Measurements from ENCODE around the gene DDB1. TPM values are rescaled to one million over a fixed set of nuclear protein-coding genes. Genes with fewer than 3 reads are reported as not detected.

Gene DDB1
- total RNA-seq, 1 donor from 2014 or later = 158 TPM

GRCh38 chr11:61354208-61354607 lies 21.3 kb upstream of the DDB1 start:
- no peak for DNase-seq

- DNase-seq = no peak
Observed at GRCh38 chr11:61353131-61354067, 20.5 kb upstream of the DDB1 start.

GRCh38 chr11:61352038-61352437 lies 19.1 kb upstream of the DDB1 start:
- DNase-seq = no peak

GRCh38 chr11:61350803-61351202 lies 17.9 kb upstream of the DDB1 start:
- DNase-seq = no peak

GRCh38 chr11:61350336-61350735 lies 17.4 kb upstream of the DDB1 start:
- no peak for DNase-seq

- DNase-seq = no peak
Observed at GRCh38 chr11:61349916-61350315, 17.0 kb upstream of the DDB1 start.

- DNase-seq = no peak
Observed at GRCh38 chr11:61349189-61349751, 16.4 kb upstream of the DDB1 start.

GRCh38 chr11:61347916-61348461 lies 15.1 kb upstream of the DDB1 start:
- no peak for DNase-seq

- no peak for DNase-seq
Observed at GRCh38 chr11:61345954-61346843, 13.3 kb upstream of the DDB1 start.

GRCh38 chr11:61345170-61345610 lies 12.3 kb upstream of the DDB1 start:
- peak; percentile 54 for DNase-seq

- DNase-seq = no peak
Observed at GRCh38 chr11:61343792-61344745, 11.2 kb upstream of the DDB1 start.

- no peak for DNase-seq
Observed at GRCh38 chr11:61342207-61342803, 9.4 kb upstream of the DDB1 start.

GRCh38 chr11:61341706-61342105 lies 8.8 kb upstream of the DDB1 start:
- DNase-seq = no peak

- no peak for DNase-seq
Observed at GRCh38 chr11:61340979-61341378, 8.1 kb upstream of the DDB1 start.

GRCh38 chr11:61339490-61339878 lies 6.6 kb upstream of the DDB1 start:
- DNase-seq = no peak

GRCh38 chr11:61338783-61339489 lies 6.0 kb upstream of the DDB1 start:
- DNase-seq = no peak

GRCh38 chr11:61337706-61338470 lies 5.0 kb upstream of the DDB1 start:
- no peak for DNase-seq

- peak; percentile 69 for DNase-seq
Observed at GRCh38 chr11:61336171-61336935, 3.4 kb upstream of the DDB1 start.

GRCh38 chr11:61335355-61335710 lies 2.4 kb upstream of the DDB1 start:
- no peak for DNase-seq
